Endothelial cell of umbilical vein (primary cell): ENCODE data around the gene CNN2. TPM values are rescaled to one million over a fixed set of nuclear protein-coding genes. Genes with fewer than 3 reads are reported as not detected.
A peak's percentile ranks its signal among the peaks of the same experiment; 100 is the strongest.

ENCODE experiments used
- BruUV-seq: library from RNA; stranded (reverse); fragments of 400-500 nt; replicated peaks from 2 replicates; lab custom pipeline; 2021; lab: Mats Ljungman, UMichigan
- CTCF ChIA-PET: fragments of 300-600, 350-600 bp; sonication (Branson Sonifier 250); formaldehyde crosslinking; loops from one replicate; lab custom pipeline; 2021; ENCODE audit warnings: antibody characterized with exemption, inconsistent platforms; lab: Charles Lee
- POLR2A ChIA-PET: fragments of 300-600, 350-600 bp; sonication (Branson Sonifier 250); formaldehyde crosslinking; loops from one replicate; lab custom pipeline; 2021; ENCODE audit warnings: antibody characterized with exemption, inconsistent platforms; lab: Charles Lee
- DNase-seq: peaks from one replicate; pipeline ENCODE4 v3.0.0-alpha.2; 2011; ENCODE audit warnings: low read depth, low spot score
- FAIRE-seq: peaks from 2 replicates; lab custom pipeline; 2011; peaks lifted over from hg19 to GRCh38; lab: Jason Lieb, UNC
- H2AFZ ChIP-seq: 2 replicates; pipeline ENCODE4 v1.6.0; 2012; ENCODE audit warnings: low read depth, low read length, control low read depth, inconsistent platforms
- H3K27ac ChIP-seq: 2 replicates; pipeline ENCODE4 v1.5.1; 2011; ENCODE audit warnings: low read depth, mild to moderate bottlenecking, control low read depth, low read length, moderate library complexity; ENCODE audit not compliant: insufficient read depth
- H3K27me3 ChIP-seq, 2 experiments: 2 replicates each; pipeline versions ENCODE4 v1.6.0 to v1.6.1; 2011; ENCODE audit warnings: low read length in 2 of 2, mixed read lengths in 1 of 2; ENCODE audit not compliant: control insufficient read depth in 2 of 2, insufficient read depth in 2 of 2
- H3K36me3 ChIP-seq, 2 experiments: 2 replicates in 1 of 2; 3 replicates in 1 of 2; pipeline ENCODE4 v1.5.1; 2011; ENCODE audit warnings: low read length in 2 of 2, mild to moderate bottlenecking in 1 of 2, moderate library complexity in 1 of 2; ENCODE audit not compliant: control insufficient read depth in 2 of 2, insufficient read depth in 2 of 2; ENCODE audit errors: extremely low read depth in 1 of 2
- H3K4me1 ChIP-seq: 3 replicates; pipeline ENCODE4 v1.5.1; 2011; ENCODE audit warnings: mild to moderate bottlenecking, low read length; ENCODE audit not compliant: control insufficient read depth, insufficient read depth; ENCODE audit errors: extremely low read depth
- H3K4me2 ChIP-seq: 2 replicates; pipeline ENCODE4 v1.6.1; 2011; ENCODE audit warnings: low read length, control low read depth, mixed read lengths; ENCODE audit not compliant: insufficient read depth
- H3K4me3 ChIP-seq, 3 experiments: fragments of 200-600 bp in 1 of 3; sonication (generic), shearing (Covaris generic) in 1 of 3; replicated peaks in 1 of 3; 2 replicates each; pipeline ENCODE4 v1.5.1; 2011 to 2016; ENCODE audit warnings: control low read depth in 3 of 3, low read length in 3 of 3, mild to moderate bottlenecking in 2 of 3, inconsistent platforms in 1 of 3, low read depth in 1 of 3, moderate library complexity in 1 of 3; ENCODE audit not compliant: insufficient read depth in 1 of 3
- H3K79me2 ChIP-seq: 2 replicates; pipeline ENCODE4 v1.6.0; 2012; ENCODE audit warnings: low read length, inconsistent platforms; ENCODE audit not compliant: control insufficient read depth, insufficient read depth
- H3K9ac ChIP-seq: replicated peaks from 2 replicates; pipeline ENCODE3; 2011; ENCODE audit warnings: low read length, control low read depth; ENCODE audit not compliant: insufficient read depth; ENCODE audit errors: extremely low read depth
- H3K9me1 ChIP-seq: replicated peaks from 3 replicates; pipeline ENCODE4 v1.6.0; 2011; ENCODE audit warnings: mild to moderate bottlenecking, low read length; ENCODE audit not compliant: control insufficient read depth, insufficient read depth; ENCODE audit errors: extremely low read depth
- H3K9me3 ChIP-seq: replicated peaks from 2 replicates; pipeline ENCODE4 v1.5.1; 2012; ENCODE audit warnings: low read length, inconsistent platforms; ENCODE audit not compliant: control insufficient read depth, insufficient read depth
- H4K20me1 ChIP-seq: replicated peaks from 2 replicates; pipeline ENCODE3; 2011; ENCODE audit warnings: mild to moderate bottlenecking, low read length; ENCODE audit not compliant: control insufficient read depth, insufficient read depth; ENCODE audit errors: extremely low read depth
- CTCF ChIP-seq, 2 donors: IDR thresholded peaks; 1 replicate in 1 of 2; 2 replicates in 1 of 2; pipeline ENCODE4 v1.5.1; 2011; ENCODE audit warnings: low read length in 2 of 2, mild to moderate bottlenecking in 2 of 2, moderate library complexity in 2 of 2, control low read depth in 1 of 2, inconsistent platforms in 1 of 2, low read depth in 1 of 2; ENCODE audit not compliant: insufficient read depth in 1 of 2; ENCODE audit errors: extremely low read depth in 1 of 2
- EZH2 ChIP-seq: IDR thresholded peaks from 2 replicates; pipeline ENCODE4 v1.6.1; 2012; ENCODE audit warnings: borderline replicate concordance, low read depth, mild to moderate bottlenecking, moderate library complexity, low read length, inconsistent platforms; ENCODE audit not compliant: severe bottlenecking
- FOS ChIP-seq: IDR thresholded peaks from 2 replicates; pipeline ENCODE4 v1.6.1; 2011; ENCODE audit warnings: mild to moderate bottlenecking, low read length, moderate library complexity, borderline replicate concordance; ENCODE audit not compliant: insufficient read depth
- JUN ChIP-seq: IDR thresholded peaks from 2 replicates; pipeline ENCODE4 v1.6.1; 2011; ENCODE audit warnings: borderline replicate concordance, low read depth; ENCODE audit not compliant: insufficient read length, insufficient read depth
- MAX ChIP-seq: IDR thresholded peaks from 2 replicates; pipeline ENCODE4 v1.6.1; 2011; ENCODE audit not compliant: insufficient read depth, insufficient read length
- MYC ChIP-seq: IDR thresholded peaks from one replicate; pipeline ENCODE4 v1.6.1; 2011; ENCODE audit warnings: mild to moderate bottlenecking, low read depth, low read length
- POLR2AphosphoS5 ChIP-seq: IDR thresholded peaks from 2 replicates; pipeline ENCODE4 v1.6.1; 2012; ENCODE audit warnings: low read depth, mild to moderate bottlenecking, control low read depth, low read length, moderate library complexity; ENCODE audit not compliant: insufficient read depth
- dilution Hi-C: fragments of 300-500 bp; cut with MboI; formaldehyde crosslinking; loops from one replicate; pipeline ENCODE4 v1.15.0; 2019; ENCODE audit warnings: low sequenced_read_pairs; ENCODE audit not compliant: extremely low pct_ligation_motif_present
- intact Hi-C: fragments of 100-400 bp; cut with micrococcal nuclease; formaldehyde crosslinking; loops from one replicate; pipeline ENCODE4 v1.10.0; 2022
- polyA plus RNA-seq, 4 experiments: library from polyadenylated mRNA; depleted of rRNA in 3 of 4; stranded (reverse) in 3 of 4; unstranded in 1 of 4; fragments of >200 nt; gene quantifications; 2 replicates each; pipeline versions ENCODE4 v1.2.1 to v1.2.3, GENCODE V29; 2011 to 2012; ENCODE audit warnings: missing spikeins in 1 of 4
- total RNA-seq: library from RNA; stranded (reverse); gene quantifications from 2 replicates; pipeline ENCODE4 v1.2.3, GENCODE V29; 2021

The CNN2 gene
- total and polyA plus RNA-seq, 2 donors (not counting 3 experiments of a cell fraction or from before 2014, with no cell fraction given): 207 to 286 TPM

- Histone ChIP-seq H3K9me3 (no peaks in the 10 kb centered on the region), H3K9ac (no peak overlapping the region), H3K4me2 (no peak overlapping the region), H3K4me1 (peaks cover 31% of the 10 kb centered on the region), H3K9me1 (no peaks in the 10 kb centered on the region), H3K36me3 (no peaks in the 10 kb centered on the region), H2AFZ (peak overlapping the region; percentile 77), H4K20me1 (no peaks in the 10 kb centered on the region), H3K27ac (no peak overlapping the region), H3K79me2 (no peaks in the 10 kb centered on the region), H3K4me3 (no peak overlapping the region), H3K27me3 (no peaks in the 10 kb centered on the region)
- FAIRE-seq (peak; percentile 50), DNase-seq (peak; percentile 55)
- TF ChIP-seq MAX (peak; percentile 69), MYC (no peak), POLR2AphosphoS5 (peak; percentile 52), JUN (no peak), CTCF (IDR thresholded peaks at IDR 0.05; ENCODE audit: extremely low read depth in 1 of 2, insufficient read depth in 1 of 2, low read depth in 1 of 2, low read length in 2 of 2) (peak; percentile 70 to 82), FOS (no peak), EZH2 (no peak)
- no TSS peak for BruUV-seq
- ChIA-PET CTCF (interaction anchor here (0.8 to 1.9 kb wide), 15 partner anchors 9 to 149 kb away, joined by 3 to 13 read pairs (median 6); partner anchors contain the start of genes CNN2 and GPX4), POLR2A (interaction anchor here (0.8 to 1.2 kb wide), 2 partner anchors 36 to 39 kb away, joined by 3 to 4 read pairs; no protein-coding TSS in a partner anchor)
- dilution Hi-C loops (no loop called here), intact Hi-C loops (no loop called here)
Observed at GRCh38 chr19:1064661-1065605, 38.5 kb downstream of the CNN2 start.
